Activated gamma-delta T cell treated with Interleukin-2 at 50 U/mL for 16 hours (primary cell): ENCODE measurements around the gene IARS2.
"Not testable (repeated sequence)": the region's sequence is repeated elsewhere in the genome, so short reads cannot be mapped to it uniquely, and the experiment has no call there.

Experiments used
- DNase-seq: peaks from one replicate; pipeline ENCODE4 v3.0.0-alpha.2; 2020

Gene IARS2

DNA sequence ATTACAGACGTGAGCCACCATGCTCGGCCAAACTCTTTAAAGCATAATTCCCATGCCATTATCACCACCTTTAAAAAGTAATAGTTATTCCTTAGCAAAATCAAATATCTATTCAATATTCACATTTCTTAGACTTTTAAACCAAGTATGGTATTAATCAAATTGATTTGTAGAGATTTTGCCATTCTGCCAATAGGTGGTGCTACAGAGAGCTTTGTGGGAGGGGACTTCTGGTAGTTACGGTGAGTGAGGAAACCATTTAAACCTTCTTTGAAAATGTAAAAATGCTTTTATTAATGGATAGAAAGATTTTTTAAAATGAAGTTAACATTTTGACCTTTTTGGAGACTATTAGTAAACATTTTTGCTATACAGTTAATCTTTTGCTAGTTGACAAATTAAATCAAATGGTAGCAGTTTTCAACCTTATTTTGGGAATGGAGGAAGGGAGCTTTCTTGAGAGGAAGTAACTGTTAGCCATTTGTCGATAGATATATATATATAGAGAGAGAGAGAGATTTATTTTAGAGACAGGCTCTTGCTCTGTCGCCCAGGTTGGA lies 19.3 kb downstream of the IARS2 start:
- peak; percentile 9 for DNase-seq

DNA sequence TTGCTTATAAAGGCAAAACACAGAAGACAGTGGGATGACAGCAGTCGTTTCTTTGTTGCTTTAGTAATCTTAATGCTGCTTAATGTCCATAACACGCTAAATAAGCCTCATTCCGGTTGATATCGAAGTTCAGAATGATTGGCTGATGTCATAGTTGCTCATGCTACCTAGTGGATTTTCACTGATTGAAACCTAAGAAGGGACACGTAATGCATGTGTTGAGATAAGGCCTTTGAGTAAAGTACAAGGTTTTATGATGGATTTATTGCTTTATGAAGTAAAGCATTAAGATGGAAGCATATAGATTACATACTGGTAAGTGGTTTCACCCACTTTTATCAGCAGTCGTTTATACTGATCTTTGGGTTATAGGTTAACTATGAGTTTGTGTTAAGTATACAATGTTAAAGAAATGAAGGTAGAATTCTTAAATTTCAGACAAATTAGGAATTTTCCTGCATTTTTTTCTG lies 25.1 kb downstream of the IARS2 start:
- no peak for DNase-seq

DNA sequence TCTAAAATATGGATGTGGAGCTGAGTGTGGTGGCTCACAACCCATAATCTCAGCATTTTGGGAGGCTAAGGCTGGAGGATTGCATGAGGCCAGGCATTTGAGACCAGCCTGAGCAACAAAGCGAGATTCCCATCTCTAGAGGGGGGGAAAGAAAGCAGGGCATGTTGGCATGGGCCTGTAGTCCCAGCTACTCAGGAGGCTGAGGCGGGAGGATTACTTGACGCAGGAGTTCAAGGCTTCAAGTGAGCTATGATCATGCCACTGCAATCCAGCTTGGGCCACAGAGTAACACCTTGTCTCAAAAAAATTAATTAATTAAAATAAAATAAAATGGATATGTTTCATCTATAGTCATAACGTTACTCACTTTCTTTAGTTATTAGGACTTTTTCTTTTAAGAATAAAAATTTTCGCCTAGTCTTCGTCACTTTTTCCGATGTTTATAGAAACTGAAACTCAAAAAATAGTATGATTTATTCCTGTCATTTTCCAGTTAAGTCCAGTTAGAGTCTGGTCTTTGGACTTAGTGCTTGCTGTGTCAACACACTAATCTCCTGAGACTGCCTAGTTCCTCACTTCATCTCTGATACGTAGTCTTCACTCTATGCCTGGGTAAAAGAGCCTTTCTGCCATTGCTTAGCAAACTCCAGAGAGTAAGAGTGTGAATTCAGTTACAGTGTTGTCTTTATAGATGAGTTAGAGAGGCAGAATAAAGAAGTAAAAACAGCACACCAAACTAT lies 28.0 kb downstream of the IARS2 start:
- DNase-seq = no peak

DNA sequence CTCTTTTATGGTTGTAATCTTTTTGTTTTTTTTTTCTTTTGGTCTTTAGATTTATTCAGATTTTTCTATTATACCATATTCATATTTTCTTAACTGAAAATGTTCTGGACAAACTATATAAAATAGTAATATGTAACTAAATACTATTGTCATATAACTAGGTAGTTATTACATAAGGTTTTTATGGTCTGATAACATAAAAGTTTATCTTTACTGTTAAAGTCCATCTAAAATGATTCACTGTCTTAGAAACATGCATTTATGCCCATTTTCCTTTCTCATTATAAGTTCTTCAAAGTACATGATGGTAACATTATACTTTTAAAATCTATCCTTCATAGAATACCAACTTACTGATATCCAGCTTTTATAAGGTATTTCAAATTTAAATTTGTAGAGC lies 29.1 kb downstream of the IARS2 start:
- no peak for DNase-seq

DNA sequence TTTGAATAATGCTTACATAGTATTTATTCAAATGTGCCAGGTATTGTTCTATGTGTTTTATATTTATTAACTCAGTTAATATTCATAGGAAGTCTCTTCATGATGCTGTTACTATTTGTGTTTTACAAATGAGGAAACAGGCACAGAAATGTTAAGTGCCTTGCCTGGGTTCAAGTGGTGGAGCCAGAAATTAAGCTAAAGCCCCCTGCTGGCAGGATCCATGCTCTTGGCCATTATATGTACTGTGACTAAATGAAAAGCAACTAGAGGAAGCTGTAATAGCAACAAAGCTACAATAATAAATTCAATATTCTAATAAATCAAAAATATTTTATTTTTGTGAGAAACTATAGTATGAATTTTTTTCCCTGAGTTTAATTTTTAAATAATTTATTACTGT lies 30.0 kb downstream of the IARS2 start:
- no peak for DNase-seq

DNA sequence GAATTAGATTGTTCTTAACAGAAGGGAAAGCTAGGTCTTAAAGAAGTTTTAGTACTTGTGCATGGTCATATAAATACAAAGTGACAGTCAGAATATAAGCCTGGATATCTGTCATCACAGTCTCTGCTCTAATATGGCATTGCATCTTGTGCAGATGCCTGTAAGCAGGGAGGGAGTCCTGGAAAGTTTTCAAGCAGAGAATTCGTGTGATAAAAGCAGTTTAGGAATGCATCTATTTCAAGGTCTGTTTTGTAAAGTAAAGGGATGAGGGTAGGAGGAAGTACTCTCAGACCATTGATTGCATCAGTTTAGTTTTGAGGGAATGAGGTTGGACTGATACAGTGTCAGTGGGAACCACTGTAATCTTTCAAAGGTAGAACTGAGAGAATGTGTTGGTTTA lies 30.6 kb downstream of the IARS2 start:
- no peak for DNase-seq

DNA sequence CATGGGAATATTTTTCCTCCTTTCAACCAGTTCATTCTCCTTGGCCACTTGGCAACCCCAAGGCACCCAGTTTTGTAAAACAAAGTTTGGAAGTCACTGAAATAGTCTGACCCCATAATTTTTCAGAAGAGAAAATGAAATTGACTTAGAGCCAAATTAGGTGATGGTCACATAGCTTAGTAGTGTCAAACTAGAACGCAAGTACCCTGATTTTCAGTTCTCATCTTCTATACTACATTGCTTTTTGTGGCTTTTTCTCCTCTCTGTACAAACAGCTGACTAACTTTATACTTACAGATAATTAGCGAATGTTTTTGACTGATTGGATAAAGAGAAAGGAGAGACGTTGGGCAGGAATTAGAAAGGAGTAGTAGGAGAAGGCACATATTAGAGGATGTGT lies 33.1 kb downstream of the IARS2 start:
- DNase-seq = no peak

DNA sequence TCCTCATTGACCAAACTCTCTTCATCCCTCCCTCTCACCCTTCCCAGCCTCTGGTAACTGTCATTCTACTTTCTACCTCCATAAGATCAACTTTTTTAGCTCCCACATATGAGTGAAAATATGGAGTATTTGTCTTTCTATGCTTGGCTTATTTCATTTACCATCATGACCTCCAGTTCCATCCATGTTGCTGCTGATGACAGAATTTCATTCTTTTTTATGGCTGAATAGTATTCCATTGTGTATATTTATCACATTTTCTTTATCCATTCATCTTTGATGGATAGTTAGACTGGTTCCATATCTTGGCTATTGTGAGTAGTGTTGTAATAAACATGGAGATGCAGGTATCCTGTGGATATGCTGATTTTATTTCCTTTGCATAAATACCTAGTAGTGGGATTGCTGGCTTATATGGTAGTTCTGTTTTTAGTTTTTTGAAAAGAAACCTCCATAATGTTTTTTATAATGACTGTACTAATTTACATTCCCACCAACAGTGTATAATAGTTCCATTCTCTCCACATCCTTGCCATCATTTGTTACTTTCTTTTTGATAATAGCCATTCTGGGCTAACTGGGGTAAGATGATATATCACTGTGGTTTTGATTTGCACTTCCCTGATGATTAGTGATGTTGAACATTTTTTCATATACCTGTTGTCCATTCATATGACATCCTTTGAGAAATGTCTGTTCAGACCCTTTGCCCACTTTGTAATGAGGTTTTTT lies 35.7 kb downstream of the IARS2 start:
- DNase-seq = no peak

DNA sequence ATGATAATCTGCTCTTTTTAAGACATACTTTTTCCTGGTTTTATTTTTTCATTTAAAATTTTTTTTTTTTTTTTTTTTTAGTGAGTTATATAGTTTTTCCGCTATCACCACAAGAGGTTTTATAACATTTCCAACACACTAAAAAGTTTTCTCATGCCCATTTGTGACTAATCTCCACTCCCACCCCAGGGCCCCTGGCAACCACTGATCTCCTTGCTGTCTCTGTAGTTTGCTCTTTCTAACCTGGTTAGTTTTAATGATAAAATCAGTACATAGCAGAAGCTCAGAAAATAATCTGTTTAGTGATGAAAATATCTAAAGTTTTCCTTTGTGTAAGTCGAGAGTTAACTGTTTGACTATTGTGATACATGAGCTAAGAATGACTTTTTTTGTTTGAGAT lies 41.8 kb downstream of the IARS2 start:
- DNase-seq = no peak

DNA sequence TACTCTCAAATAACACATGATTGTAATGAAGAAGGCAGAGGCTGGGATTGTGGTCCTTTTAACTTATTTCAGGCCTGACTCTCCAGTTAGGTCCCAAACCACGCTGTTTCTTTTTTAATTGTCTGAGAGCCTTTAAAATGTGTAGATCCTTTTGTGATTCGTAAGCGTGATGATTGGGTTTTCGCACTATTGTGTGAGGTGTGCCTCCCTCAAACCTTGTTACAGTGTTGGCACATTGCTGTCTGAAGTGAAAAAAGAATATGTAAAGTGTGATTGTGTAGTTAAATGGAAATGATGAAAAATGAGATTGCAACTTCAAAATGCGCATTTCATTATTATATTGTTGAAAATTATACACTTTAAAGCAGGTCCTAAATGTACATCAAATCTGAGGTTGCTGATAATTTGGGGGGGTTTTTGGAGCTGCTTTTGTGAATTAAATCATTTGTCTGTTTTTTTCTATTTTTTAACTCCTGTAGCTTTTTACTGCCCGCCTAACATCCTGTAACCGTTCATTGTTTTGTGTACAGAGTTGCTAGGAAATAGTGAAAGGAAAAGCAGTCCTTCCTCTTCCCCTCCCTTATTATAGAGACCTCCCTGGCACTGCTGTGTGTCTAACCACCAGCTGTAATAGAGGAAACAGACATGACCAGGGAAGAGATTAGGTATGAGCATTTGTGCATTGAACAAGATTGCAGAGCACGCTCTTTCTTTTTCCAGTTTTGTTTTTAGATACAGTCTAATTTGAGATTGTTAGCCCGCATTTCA lies 43.3 kb downstream of the IARS2 start:
- no peak for DNase-seq

DNA sequence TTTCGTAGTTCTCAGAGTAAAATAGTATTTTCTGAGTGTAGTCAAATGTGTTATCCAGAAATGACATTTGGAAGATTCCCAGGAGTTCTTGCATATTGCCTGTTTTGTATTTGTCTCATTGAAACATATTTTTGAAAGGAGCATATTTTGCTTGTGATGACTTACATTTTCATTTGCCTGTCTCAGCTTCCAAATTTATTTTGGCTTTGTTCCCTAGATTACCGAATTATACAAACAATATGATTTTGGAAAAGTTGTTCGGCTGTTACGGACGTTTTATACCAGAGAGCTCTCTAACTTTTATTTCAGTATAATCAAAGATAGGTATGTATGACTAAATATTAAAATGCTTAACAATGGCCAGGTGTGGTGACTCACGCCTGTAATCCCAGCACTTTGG lies 46.0 kb downstream of the IARS2 start:
- no peak for DNase-seq

DNA sequence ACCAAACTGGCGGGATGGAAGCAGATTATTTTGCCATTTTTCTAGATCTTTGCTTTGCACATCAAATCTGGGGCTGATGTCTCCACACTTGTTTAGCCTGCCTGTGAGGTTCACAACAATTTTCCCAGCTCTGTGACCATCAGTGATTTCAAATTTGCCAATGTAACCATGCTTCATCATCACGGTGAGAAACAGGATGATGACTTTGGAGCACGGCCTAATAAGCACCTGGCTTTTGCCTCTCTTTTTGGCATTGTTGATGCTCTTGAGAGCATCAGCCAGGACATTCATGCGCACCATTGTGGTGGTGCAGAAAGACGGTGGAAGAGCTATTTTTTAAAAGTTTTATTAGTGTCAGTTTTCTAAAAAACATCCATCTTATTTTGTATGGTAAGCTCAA lies 50.1 kb downstream of the IARS2 start:
- DNase-seq = no peak

DNA sequence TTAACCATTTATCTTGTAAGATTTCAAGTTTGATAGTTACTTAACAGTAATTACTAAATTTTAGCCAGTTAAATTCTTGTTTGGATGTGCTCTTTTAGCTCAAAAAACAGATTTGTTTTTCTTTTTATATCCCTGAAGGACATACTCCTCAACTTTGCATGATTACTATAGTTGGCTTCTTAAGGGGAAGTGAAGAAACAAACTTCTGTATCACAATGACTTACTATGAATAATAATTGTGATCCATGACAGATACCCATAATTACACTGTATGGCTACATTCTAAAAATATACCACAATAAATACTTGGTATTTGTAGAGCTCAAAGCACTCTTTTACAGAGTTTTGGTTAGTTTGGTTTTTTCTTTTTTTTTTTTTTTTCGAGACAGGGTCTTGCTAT lies 55.8 kb downstream of the IARS2 start:
- DNase-seq = no peak

DNA sequence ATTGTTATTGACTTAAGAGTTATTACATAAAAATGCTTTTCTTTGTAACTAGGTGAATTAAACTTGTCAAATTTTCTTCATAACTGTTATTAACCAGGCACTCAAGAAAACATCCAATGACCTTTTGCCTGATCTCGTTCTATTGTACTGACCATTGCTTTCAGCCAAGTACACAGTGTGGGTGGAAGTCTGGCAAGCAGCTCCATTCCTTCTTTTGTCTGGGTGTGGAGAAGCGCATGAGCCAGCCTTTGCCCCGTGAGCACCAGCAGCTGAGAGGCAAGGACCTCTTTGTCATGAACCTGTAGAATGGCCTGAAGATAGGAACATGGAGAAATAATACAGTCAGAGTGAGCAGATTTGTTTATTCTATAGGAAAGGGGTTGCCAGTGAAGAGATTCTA lies 57.5 kb downstream of the IARS2 start:
- no peak for DNase-seq

DNA sequence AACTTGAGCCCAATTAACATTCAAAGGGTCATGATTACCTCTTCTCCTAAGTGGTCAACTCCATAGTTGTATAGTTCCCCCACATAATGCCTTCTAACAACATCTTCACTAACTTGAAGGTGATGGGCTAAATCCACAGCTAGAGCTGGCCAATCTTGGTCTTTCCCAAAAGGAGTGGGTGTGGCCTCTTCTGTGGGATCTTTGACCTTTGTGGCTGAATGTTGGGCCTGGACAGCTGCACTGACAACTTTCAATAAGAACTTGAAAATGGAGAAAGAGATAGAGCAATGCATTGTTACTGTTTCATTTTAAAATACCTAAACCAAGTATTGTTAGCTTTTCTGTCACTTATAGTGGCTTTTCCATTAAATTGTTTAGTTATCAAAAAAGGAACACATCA lies 59.2 kb downstream of the IARS2 start:
- DNase-seq = no peak

DNA sequence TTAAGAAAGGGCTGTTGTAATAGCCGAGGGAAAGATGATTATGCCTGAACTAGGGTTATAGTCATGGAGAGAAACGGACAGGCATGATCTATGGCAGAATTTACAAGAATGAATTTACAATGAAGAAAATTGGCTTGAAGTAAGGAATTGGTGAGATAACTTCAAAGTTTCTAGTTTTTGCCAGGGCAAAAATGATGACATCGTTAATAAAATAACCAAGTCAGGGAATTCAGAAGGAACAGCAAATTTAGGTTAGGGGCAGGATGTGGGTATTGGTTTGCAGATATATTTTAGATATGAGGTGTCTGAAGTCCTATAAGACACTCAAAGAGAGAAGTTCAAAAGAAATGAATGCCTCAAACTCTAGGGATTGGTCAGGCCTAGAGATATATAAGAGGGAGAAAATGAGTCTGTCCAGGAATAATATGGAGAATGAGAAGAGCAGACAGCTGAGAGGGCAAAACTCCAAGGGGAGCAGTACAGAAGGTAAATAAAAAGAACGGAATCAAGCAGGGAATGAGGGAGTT lies 62.8 kb downstream of the IARS2 start:
- DNase-seq = no peak

DNA sequence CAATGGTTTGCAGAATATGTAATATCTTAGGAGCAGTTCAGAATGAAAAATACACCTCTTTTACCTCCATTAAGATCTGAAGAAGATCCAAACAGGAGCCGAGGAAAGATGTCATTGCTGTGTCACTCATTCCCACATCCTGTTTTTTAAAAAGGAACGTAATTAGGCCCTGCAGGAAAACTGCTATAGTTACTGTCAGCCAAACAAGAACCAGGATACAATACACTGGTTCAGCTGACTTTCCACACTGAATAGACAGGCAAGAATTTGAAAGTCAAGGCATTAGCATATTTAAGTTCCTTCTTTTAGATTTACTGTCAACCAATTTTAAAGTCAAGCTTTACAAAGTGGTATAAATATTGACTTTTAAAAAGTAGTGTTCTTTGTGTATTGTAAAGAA lies 63.8 kb downstream of the IARS2 start:
- no peak for DNase-seq

DNA sequence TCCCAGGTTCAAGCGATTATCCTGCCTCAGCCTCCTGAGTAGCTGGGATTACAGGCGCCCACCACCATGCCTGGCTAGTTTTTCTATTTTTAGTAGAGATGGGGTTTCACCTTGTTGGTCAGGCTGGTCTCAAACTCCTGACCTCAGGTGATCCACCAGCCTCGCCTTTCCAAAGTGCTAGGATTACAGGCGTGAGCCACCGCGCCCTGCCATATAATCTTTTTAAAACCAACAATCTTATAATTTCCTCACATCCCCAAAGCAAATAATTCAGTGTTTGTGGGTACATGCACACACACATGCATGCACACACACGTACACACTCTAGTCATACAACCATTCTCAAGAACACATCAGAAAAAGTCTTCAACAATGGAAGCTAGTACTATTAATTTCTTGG lies 64.6 kb downstream of the IARS2 start:
- not testable (repeated sequence) for DNase-seq

DNA sequence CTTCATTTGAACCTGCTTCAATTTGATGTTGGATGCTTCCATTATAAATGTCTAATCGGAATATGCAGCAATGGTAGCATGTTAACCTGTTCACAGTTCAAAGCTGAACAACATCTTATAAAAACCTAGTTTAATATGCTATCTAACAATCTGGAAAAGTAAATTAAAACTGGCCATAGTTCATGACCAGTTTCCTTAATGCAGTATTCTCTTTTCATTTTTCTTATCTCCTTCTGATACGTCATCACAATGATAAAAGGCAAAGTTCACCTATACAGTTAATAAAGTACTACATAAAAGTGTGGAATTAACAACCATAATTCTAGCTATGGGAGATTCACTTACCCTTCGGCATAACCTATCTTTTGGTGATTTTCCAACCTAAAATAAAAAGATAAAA lies 65.1 kb downstream of the IARS2 start:
- DNase-seq = no peak

DNA sequence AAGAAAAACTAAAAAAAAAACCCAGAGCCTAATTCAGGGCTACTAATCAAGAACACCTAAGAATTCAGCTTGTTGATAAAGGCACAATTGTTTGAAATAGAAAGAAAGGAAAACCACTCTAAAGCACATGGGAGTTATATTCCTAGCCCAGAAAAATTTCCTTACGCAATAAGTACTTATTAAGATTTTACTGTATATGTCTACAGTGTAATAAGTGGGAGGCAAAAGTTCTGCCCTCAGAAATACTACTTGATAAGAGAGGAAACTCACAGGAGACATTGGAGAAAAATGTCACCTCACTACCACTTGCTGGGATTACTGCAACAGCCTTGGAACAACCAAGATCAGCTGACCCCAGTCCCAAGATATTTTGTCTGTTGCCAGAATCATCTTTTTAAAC lies 66.1 kb downstream of the IARS2 start:
- no peak for DNase-seq

DNA sequence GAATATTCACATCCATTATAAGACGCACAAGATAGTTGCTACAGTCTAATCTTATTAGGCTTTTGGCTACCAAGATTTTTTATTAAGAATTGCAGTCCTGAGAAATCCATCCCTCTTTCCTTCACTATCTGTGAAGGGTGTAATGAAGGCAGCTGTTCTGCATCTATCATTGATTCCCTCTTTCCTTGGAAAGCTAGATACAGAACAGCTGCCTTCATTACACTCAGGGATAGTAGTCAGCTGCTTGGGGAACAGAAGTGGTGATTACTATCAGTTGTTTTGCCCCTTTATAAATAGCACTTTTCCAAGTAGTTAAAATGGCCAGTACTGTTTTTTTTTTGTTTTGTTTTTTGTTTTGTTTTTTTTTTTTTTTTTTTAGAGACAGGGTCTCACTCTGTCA lies 70.2 kb downstream of the IARS2 start:
- DNase-seq = no peak

DNA sequence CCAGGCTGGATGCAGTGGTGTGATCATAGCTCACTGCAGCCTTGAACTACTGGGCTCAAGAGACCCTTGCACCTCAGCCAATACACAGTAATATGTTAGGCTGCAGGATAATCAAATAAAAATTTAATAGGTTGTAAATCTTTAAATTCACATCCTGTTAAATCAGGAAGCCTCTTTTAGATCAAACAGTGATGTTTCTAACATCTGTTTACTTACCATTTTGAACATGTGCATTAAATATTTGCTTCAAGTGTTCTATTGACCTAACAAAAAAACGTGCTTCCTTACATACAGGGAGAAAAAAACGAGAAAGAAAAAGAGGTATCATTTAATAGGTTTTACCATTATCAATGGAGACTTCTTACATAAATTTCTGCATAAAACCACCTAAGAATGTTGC lies 70.6 kb downstream of the IARS2 start:
- no peak for DNase-seq

DNA sequence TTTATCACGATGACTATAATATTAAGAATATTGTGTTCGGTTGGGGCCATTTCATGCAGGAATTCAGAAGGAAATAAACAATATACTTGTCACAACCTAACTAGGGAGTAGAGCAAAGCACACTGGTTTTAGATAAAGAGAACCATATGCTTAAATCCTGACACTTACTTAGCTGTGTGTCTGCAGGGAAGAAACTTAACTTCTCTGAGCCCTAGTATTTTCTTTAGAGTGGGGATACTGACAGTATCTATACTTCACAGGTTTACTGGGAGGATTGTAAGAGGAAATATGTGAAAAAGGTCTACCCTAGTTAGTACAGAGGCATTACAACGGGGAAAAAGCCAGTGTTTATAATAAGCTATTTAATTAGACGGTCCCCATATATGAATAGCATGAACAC lies 72.9 kb downstream of the IARS2 start:
- DNase-seq = no peak
